CD4-positive, alpha-beta memory T cell (primary cell): ENCODE data around the gene CNOT6. TPM values are rescaled to one million over a fixed set of nuclear protein-coding genes. Genes with fewer than 3 reads are reported as not detected.

Source experiments
- CTCF ChIA-PET: fragments of 350-600 bp; sonication (Branson Sonifier 250); formaldehyde crosslinking; loops from one replicate; lab custom pipeline; 2021; ENCODE audit warnings: inconsistent platforms; ENCODE audit not compliant: partially characterized antibody; lab: Charles Lee
- POLR2A ChIA-PET: fragments of 350-600 bp; sonication (Branson Sonifier 250); formaldehyde crosslinking; loops from one replicate; lab custom pipeline; 2021; ENCODE audit not compliant: partially characterized antibody; lab: Charles Lee
- DNase-seq, 5 donors: peaks; one replicate each; pipeline versions ENCODE4 v3.0.0 to v3.0.0-alpha.2; 2020 to 2022; ENCODE audit warnings: mixed read lengths in 1 of 5
- H3K27ac ChIP-seq: one replicate; pipeline ENCODE4 v1.7.0; 2013; ENCODE audit warnings: low read depth, low read length
- H3K27me3 ChIP-seq: 2 replicates; pipeline ENCODE4 v1.7.0; 2013; ENCODE audit warnings: mild to moderate bottlenecking, low read length, moderate library complexity; ENCODE audit not compliant: insufficient read depth
- H3K36me3 ChIP-seq: 2 replicates; pipeline ENCODE4 v1.7.0; 2013; ENCODE audit warnings: mild to moderate bottlenecking, low read length, moderate library complexity; ENCODE audit not compliant: insufficient read depth
- H3K4me1 ChIP-seq: 2 replicates; pipeline ENCODE4 v1.7.0; 2013; ENCODE audit warnings: mild to moderate bottlenecking, low read length, moderate library complexity; ENCODE audit not compliant: insufficient read depth
- H3K4me3 ChIP-seq, 2 donors: one replicate each; pipeline ENCODE4 v1.7.0; 2013; ENCODE audit warnings: low read length in 2 of 2, mild to moderate bottlenecking in 1 of 2
- H3K9me3 ChIP-seq, 2 donors: one replicate each; pipeline ENCODE4 v1.7.0; 2013; ENCODE audit warnings: low read length in 2 of 2, control low read depth in 1 of 2; ENCODE audit not compliant: control insufficient read depth in 1 of 2
- H3K27ac Mint-ChIP-seq, 7 donors: one replicate each; pipeline ENCODE4 v1.8.0; 2020 to 2021; ENCODE audit warnings: mixed read lengths in 7 of 7, mild to moderate bottlenecking in 6 of 7, inconsistent platforms in 3 of 7, moderate library complexity in 3 of 7
- H3K27me3 Mint-ChIP-seq, 2 donors: one replicate each; pipeline ENCODE4 v1.8.0; 2020 to 2021; ENCODE audit warnings: mixed read lengths in 2 of 2
- H3K36me3 Mint-ChIP-seq, 2 donors: one replicate each; pipeline ENCODE4 v1.8.0; 2020 to 2021; ENCODE audit warnings: mixed read lengths in 2 of 2, inconsistent platforms in 1 of 2, mild to moderate bottlenecking in 1 of 2
- H3K4me1 Mint-ChIP-seq, 4 donors: one replicate each; pipeline ENCODE4 v1.8.0; 2020 to 2021; ENCODE audit warnings: mixed read lengths in 4 of 4, mild to moderate bottlenecking in 1 of 4
- H3K4me3 Mint-ChIP-seq, 8 donors: one replicate each; pipeline ENCODE4 v1.8.0; 2020 to 2021; ENCODE audit warnings: mixed read lengths in 8 of 8, mild to moderate bottlenecking in 7 of 8, moderate library complexity in 6 of 8, inconsistent platforms in 3 of 8
- H3K9me3 Mint-ChIP-seq, 8 donors: one replicate each; pipeline ENCODE4 v1.8.0; 2020 to 2021; ENCODE audit warnings: mixed read lengths in 8 of 8, mild to moderate bottlenecking in 5 of 8, inconsistent platforms in 3 of 8, moderate library complexity in 1 of 8
- intact Hi-C: fragments of 100-400 bp; cut with micrococcal nuclease; formaldehyde crosslinking; loops from one replicate; pipeline ENCODE4 v1.15.1; 2023
- polyA plus RNA-seq, 2 donors: library from polyadenylated mRNA; unstranded; fragments of 300-500 nt; fragmentation: Illumina TruSeq; gene quantifications; one replicate each; pipeline ENCODE4 v1.2.3, GENCODE V29; 2021
- total RNA-seq, 2 experiments: library from RNA; stranded (reverse); gene quantifications; one replicate each; pipeline ENCODE4 v1.2.3, GENCODE V29; 2021

CNOT6 gene
- total and polyA plus RNA-seq, 4 experiments from 2014 or later = 3.9 to 37.8 (median 19.6) TPM

DNA sequence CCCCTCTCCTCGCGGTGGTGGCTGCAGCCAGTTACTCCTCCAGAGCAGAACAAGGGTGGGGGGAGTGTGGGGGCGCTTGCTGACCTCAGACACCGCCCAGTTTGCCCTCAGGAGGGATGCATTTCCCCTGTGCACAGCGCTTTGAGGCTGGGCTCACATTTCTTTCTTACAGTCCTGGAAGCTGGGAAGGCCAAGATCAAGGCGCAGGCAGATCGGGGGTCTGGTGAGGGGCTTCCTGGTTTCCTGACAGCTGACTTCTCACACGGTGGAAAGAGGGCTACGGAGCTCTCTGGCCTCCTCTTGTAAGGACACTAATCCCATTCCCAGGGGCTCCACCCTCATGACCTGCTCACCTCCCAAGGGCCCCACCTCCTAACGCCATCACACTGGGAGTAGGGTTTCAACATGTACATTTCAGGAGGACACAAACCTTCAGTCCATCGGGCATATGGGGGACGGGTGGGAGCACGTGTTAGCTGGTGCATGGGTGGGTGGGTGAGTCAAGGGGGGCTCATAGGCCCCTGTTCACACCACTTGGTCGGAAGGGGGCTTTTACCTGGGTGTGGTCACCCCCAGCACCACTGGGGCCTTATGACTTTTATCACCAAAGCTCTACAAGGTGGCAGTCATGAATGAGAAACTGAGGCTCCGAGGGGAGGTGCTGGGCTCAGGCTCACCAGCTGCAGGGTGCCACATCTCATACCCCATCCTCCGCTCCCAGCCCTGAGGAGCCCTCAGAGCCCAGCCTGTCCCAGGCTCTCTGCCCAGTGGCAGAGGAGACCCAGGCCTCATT is 104.8 kb downstream of the CNOT6 start:
- Mint-ChIP-seq H3K4me3 (no peak overlapping the region), H3K9me3 (no peaks in the 10 kb centered on the region), H3K36me3 (no peaks in the 10 kb centered on the region), H3K4me1 (no peaks in the 10 kb centered on the region), H3K27ac (peak overlapping the region in 1 of 7 donors; percentile 23), H3K27me3 (peaks cover 1 to 3% of the 10 kb centered on the region in 2 donors)
- ChIA-PET POLR2A (no interaction called here), CTCF (interaction anchor here (1.1 kb wide), 1 partner anchor 14 kb away, joined by 3 read pairs; no protein-coding TSS in a partner anchor)
- Histone ChIP-seq H3K4me1 (no peaks in the 10 kb centered on the region), H3K9me3 (no peaks in the 10 kb centered on the region), H3K36me3 (no peaks in the 10 kb centered on the region), H3K27me3 (no peaks in the 10 kb centered on the region), H3K4me3 (no peak overlapping the region), H3K27ac (no peak overlapping the region)
- DNase-seq = no peak
- intact Hi-C loops = no loop called here

- Histone ChIP-seq H3K36me3 (no peaks in the 10 kb centered on the region), H3K4me3 (no peak overlapping the region), H3K4me1 (no peaks in the 10 kb centered on the region), H3K27me3 (no peaks in the 10 kb centered on the region), H3K9me3 (no peaks in the 10 kb centered on the region), H3K27ac (no peak overlapping the region)
- peaks cover 3 to 4% of the 10 kb centered on the region in 2 donors for H3K27me3 Mint-ChIP-seq
- H3K9me3 Mint-ChIP-seq = no peaks in the 10 kb centered on the region
- intact Hi-C loops = no loop called here
- no peaks in the 10 kb centered on the region for H3K36me3 Mint-ChIP-seq
- no peak overlapping the region for H3K27ac Mint-ChIP-seq
- H3K4me3 Mint-ChIP-seq = no peak overlapping the region
- H3K4me1 Mint-ChIP-seq = no peaks in the 10 kb centered on the region
- POLR2A ChIA-PET = no interaction called here
- DNase-seq = no peak
- CTCF ChIA-PET = no interaction called here
Measured at GRCh38 chr5:180599590-180599914, 105.4 kb downstream of the CNOT6 start.

DNA sequence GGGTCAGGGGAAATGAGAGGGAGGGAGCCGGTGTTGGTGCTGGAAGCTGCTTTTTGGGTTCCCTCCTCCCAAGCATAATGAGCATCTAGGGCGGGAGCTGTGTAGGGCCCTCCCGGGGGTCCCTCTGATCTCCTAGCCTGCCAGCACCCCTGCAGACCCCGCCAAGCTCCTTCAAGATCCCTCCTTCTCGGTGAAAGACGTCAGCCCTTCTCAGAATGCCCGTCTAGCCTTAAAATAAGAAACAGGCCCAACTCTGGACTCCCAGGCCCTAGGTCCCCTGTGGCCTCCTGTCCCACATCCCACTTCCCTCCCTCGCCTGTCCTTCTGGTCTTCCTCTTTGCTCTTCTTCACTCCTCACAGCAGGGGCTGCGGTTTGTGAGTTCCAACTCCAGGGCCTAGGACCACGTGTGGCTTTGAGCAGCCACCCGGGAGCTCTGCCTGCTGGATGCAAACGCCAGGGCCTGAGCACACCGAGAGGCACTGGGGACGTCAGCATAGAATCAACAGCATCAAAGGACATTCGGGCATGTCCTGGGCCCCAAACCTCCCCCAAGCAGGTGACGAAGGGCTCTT is 105.9 kb downstream of the CNOT6 start:
- H3K27ac Mint-ChIP-seq = no peak overlapping the region
- Histone ChIP-seq H3K27me3 (no peaks in the 10 kb centered on the region), H3K4me3 (no peak overlapping the region), H3K4me1 (no peaks in the 10 kb centered on the region), H3K36me3 (no peaks in the 10 kb centered on the region), H3K27ac (no peak overlapping the region), H3K9me3 (no peaks in the 10 kb centered on the region)
- no peak for DNase-seq
- no peaks in the 10 kb centered on the region for H3K4me1 Mint-ChIP-seq
- intact Hi-C loops = loop anchor here (10.0 kb wide), 1 partner anchor 115 kb away; no protein-coding TSS in a partner anchor
- no peaks in the 10 kb centered on the region for H3K36me3 Mint-ChIP-seq
- H3K4me3 Mint-ChIP-seq = no peak overlapping the region
- H3K9me3 Mint-ChIP-seq = no peaks in the 10 kb centered on the region
- ChIA-PET CTCF (no interaction called here), POLR2A (no interaction called here)
- peaks cover 3% of the 10 kb centered on the region in 2 donors for H3K27me3 Mint-ChIP-seq

DNA sequence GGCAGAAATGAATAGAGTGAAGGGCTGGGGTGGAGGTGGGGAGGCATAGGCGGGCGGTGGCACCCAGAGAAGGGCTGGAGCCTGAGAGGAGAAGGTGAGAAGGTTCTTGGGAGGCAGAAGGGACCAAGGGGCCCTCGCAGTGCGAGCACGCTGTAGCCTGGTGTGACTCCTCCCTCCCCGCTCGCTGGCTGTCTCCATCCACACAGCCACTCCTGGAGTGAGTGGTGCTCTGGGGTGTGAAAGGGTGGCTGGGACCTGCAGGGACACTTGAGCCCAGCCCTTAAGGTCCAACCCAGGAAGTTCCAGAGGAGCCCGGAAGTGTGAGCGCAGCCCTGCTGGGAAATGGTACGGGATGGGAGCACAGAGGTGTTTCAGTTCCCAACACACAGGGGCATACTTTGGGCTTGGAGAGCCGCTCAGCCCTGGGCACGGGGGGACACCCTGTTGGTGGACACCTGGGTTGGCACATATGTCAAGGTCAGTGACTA is 106.4 kb downstream of the CNOT6 start:
- Histone ChIP-seq H3K27ac (no peak overlapping the region), H3K9me3 (no peaks in the 10 kb centered on the region), H3K4me1 (no peaks in the 10 kb centered on the region), H3K36me3 (no peaks in the 10 kb centered on the region), H3K27me3 (no peaks in the 10 kb centered on the region), H3K4me3 (no peak overlapping the region)
- CTCF ChIA-PET = no interaction called here
- no peaks in the 10 kb centered on the region for H3K4me1 Mint-ChIP-seq
- no peak for DNase-seq
- peaks cover 3% of the 10 kb centered on the region in 2 donors for H3K27me3 Mint-ChIP-seq
- POLR2A ChIA-PET = no interaction called here
- no peak overlapping the region for H3K4me3 Mint-ChIP-seq
- no peaks in the 10 kb centered on the region for H3K36me3 Mint-ChIP-seq
- no peak overlapping the region for H3K27ac Mint-ChIP-seq
- no peaks in the 10 kb centered on the region for H3K9me3 Mint-ChIP-seq
- intact Hi-C loops = loop anchor here (10.0 kb wide), 1 partner anchor 114 kb away; no protein-coding TSS in a partner anchor

GRCh38 chr5:180601591-180602480 is 107.7 kb downstream of the CNOT6 start:
- H3K9me3 Mint-ChIP-seq = no peaks in the 10 kb centered on the region
- intact Hi-C loops = loop anchor here (10.0 kb wide), 1 partner anchor 113 kb away; no protein-coding TSS in a partner anchor
- Histone ChIP-seq H3K4me3 (no peak overlapping the region), H3K27me3 (no peaks in the 10 kb centered on the region), H3K36me3 (no peaks in the 10 kb centered on the region), H3K4me1 (no peaks in the 10 kb centered on the region), H3K27ac (no peak overlapping the region), H3K9me3 (no peaks in the 10 kb centered on the region)
- H3K4me3 Mint-ChIP-seq = no peak overlapping the region
- ChIA-PET POLR2A (no interaction called here), CTCF (no interaction called here)
- DNase-seq = no peak
- H3K36me3 Mint-ChIP-seq = no peaks in the 10 kb centered on the region
- peak overlapping the region in 1 of 7 donors; percentile 18 for H3K27ac Mint-ChIP-seq
- H3K4me1 Mint-ChIP-seq = peaks cover 0 to 6% (median 1%) of the 10 kb centered on the region in 4 donors
- peaks cover 3 to 5% of the 10 kb centered on the region in 2 donors for H3K27me3 Mint-ChIP-seq

GRCh38 chr5:180602481-180603075 is 108.4 kb downstream of the CNOT6 start:
- H3K36me3 ChIP-seq = no peaks in the 10 kb centered on the region
- DNase-seq = no peak
- CTCF ChIA-PET = no interaction called here
- no peaks in the 10 kb centered on the region for H3K4me1 ChIP-seq
- H3K27me3 ChIP-seq = no peaks in the 10 kb centered on the region
- intact Hi-C loops = loop anchor here (10.0 kb wide), 1 partner anchor 112 kb away; no protein-coding TSS in a partner anchor
- Mint-ChIP-seq H3K27me3 (peaks cover 3 to 5% of the 10 kb centered on the region in 2 donors), H3K4me1 (peaks cover 0 to 6% (median 1%) of the 10 kb centered on the region in 4 donors), H3K9me3 (no peaks in the 10 kb centered on the region), H3K27ac (no peak overlapping the region), H3K4me3 (no peak overlapping the region), H3K36me3 (no peaks in the 10 kb centered on the region)
- no peak overlapping the region for H3K27ac ChIP-seq
- POLR2A ChIA-PET = no interaction called here
- H3K4me3 ChIP-seq = no peak overlapping the region
- H3K9me3 ChIP-seq = no peaks in the 10 kb centered on the region
